NCI-H345 treated with DMSO at 0.1 percent for 48 hours (cell line): ENCODE data around the gene ADGRV1.
"Not testable (repeated sequence)": the region's sequence is repeated elsewhere in the genome, so short reads cannot be mapped to it uniquely, and the experiment has no call there.

Experiments
- DNase-seq: peaks from one replicate; lab custom pipeline; 2025; ENCODE audit not compliant: unreplicated experiment; lab: John Stamatoyannopoulos, UW

The ADGRV1 gene

GRCh38 chr5:90968319-90968718, 409.7 kb downstream of the ADGRV1 start:
- no peak for DNase-seq

GRCh38 chr5:90969945-90970344, 411.3 kb downstream of the ADGRV1 start:
- not testable (repeated sequence) for DNase-seq

GRCh38 chr5:90981177-90981576, 422.6 kb downstream of the ADGRV1 start:
- DNase-seq, result no peak

GRCh38 chr5:90981821-90982220, 423.2 kb downstream of the ADGRV1 start:
- no peak for DNase-seq

- DNase-seq, result no peak
These were observed 424.0 kb downstream of the ADGRV1 start for GRCh38 chr5:90982576-90982975.

- no peak for DNase-seq
These were observed 424.6 kb downstream of the ADGRV1 start for GRCh38 chr5:90983148-90983547.

GRCh38 chr5:90983711-90984124, 425.1 kb downstream of the ADGRV1 start:
- DNase-seq, result no peak

- no peak for DNase-seq
These were observed 426.7 kb downstream of the ADGRV1 start for GRCh38 chr5:90985341-90985740.

GRCh38 chr5:90987726-90988125, 429.1 kb downstream of the ADGRV1 start:
- DNase-seq, result no peak

- no peak for DNase-seq
These were observed 432.6 kb downstream of the ADGRV1 start for GRCh38 chr5:90991201-90991600.

GRCh38 chr5:90994796-90995195, 436.2 kb downstream of the ADGRV1 start:
- DNase-seq, result no peak

- no peak for DNase-seq
These were observed 437.5 kb downstream of the ADGRV1 start for GRCh38 chr5:90996089-90996488.

GRCh38 chr5:90997082-90997481, 438.5 kb downstream of the ADGRV1 start:
- DNase-seq, result no peak

GRCh38 chr5:91000743-91001142, 442.1 kb downstream of the ADGRV1 start:
- DNase-seq, result no peak

GRCh38 chr5:91006713-91007112, 448.1 kb downstream of the ADGRV1 start:
- DNase-seq, result no peak

GRCh38 chr5:91007251-91007650, 448.7 kb downstream of the ADGRV1 start:
- no peak for DNase-seq

GRCh38 chr5:91007780-91008402, 449.3 kb downstream of the ADGRV1 start:
- DNase-seq, result no peak

GRCh38 chr5:91010090-91010489, 451.5 kb downstream of the ADGRV1 start:
- DNase-seq, result no peak

- no peak for DNase-seq
These were observed 452.4 kb downstream of the ADGRV1 start for GRCh38 chr5:91011029-91011428.

- not testable (repeated sequence) for DNase-seq
These were observed 454.3 kb downstream of the ADGRV1 start for GRCh38 chr5:91012867-91013266.

- no peak for DNase-seq
These were observed 457.7 kb downstream of the ADGRV1 start for GRCh38 chr5:91016322-91016721.

- DNase-seq, result no peak
These were observed 458.5 kb downstream of the ADGRV1 start for GRCh38 chr5:91016954-91017700.

GRCh38 chr5:91018200-91018599, 459.6 kb downstream of the ADGRV1 start:
- no peak for DNase-seq
